IMR-90 (cell line): ENCODE data around the gene CADM4. TPM values are rescaled to one million over a fixed set of nuclear protein-coding genes. Genes with fewer than 3 reads are reported as not detected.

Source experiments
- ATAC-seq: fragments of 200-7000 bp; cut with Tn5 transposase; 2 replicates; pipeline ENCODE4 v1.9.1; 2020; ENCODE audit warnings: low read depth, mild to moderate bottlenecking, moderate library complexity
- BruUV-seq: library from RNA; stranded (reverse); fragments of 400-500 nt; replicated peaks from 2 replicates; lab custom pipeline; 2021; lab: Mats Ljungman, UMichigan
- CTCF ChIA-PET: fragments of 300-600 bp; formaldehyde crosslinking; extraction: SDS; loops from one replicate; lab custom pipeline; 2021; ENCODE audit warnings: antibody characterized with exemption; lab: Yijun Ruan, JAX
- POLR2A ChIA-PET: fragments of 300-600 bp; sonication (Branson Sonifier 250); formaldehyde crosslinking; loops from one replicate; lab custom pipeline; 2022; ENCODE audit warnings: antibody characterized with exemption; ENCODE audit not compliant: unreplicated experiment; lab: Charles Lee
- DNase-seq: peaks from one replicate; pipeline ENCODE4 v3.0.0; 2013
- H2AFZ ChIP-seq: replicated peaks from 2 replicates; pipeline ENCODE3; 2013; ENCODE audit warnings: low read length, mild to moderate bottlenecking; ENCODE audit not compliant: poor library complexity
- H2AK5ac ChIP-seq: 2 replicates; pipeline ENCODE4 v1.6.1; 2013; ENCODE audit warnings: low read depth, low read length, inconsistent platforms
- H2AK9ac ChIP-seq: replicated peaks from 2 replicates; pipeline ENCODE3; 2013; ENCODE audit warnings: mild to moderate bottlenecking, low read depth, low read length, moderate library complexity; ENCODE audit not compliant: poor library complexity
- H2BK120ac ChIP-seq: 2 replicates; pipeline ENCODE4 v1.6.1; 2013; ENCODE audit warnings: low read depth, low read length, inconsistent platforms
- H2BK15ac ChIP-seq: 3 replicates; pipeline ENCODE4 v1.6.1; 2013; ENCODE audit warnings: low read depth, low read length, inconsistent platforms
- H2BK20ac ChIP-seq: 2 replicates; pipeline ENCODE4 v1.6.1; 2013; ENCODE audit warnings: low read depth, mild to moderate bottlenecking, inconsistent platforms, low read length, moderate library complexity
- H2BK5ac ChIP-seq: 2 replicates; pipeline ENCODE4 v1.6.1; 2013; ENCODE audit warnings: mild to moderate bottlenecking, low read depth, low read length, inconsistent platforms; ENCODE audit not compliant: poor library complexity, severe bottlenecking
- H3K14ac ChIP-seq: replicated peaks from 2 replicates; pipeline ENCODE4 v1.6.1; 2013; ENCODE audit warnings: low read depth, low read length, inconsistent platforms
- H3K18ac ChIP-seq: 2 replicates; pipeline ENCODE4 v1.6.1; 2013; ENCODE audit warnings: low read depth, low read length, control low read depth
- H3K23ac ChIP-seq: 2 replicates; pipeline ENCODE4 v1.6.1; 2013; ENCODE audit warnings: low read depth, low read length, inconsistent platforms
- H3K27ac ChIP-seq: 2 replicates; pipeline ENCODE4 v1.5.1; 2013; ENCODE audit warnings: mild to moderate bottlenecking, control low read depth, low read length; ENCODE audit not compliant: insufficient read depth
- H3K27me3 ChIP-seq: 2 replicates; pipeline ENCODE4 v1.6.1; 2013; ENCODE audit warnings: low read length; ENCODE audit not compliant: control insufficient read depth, insufficient read depth
- H3K36me3 ChIP-seq: 2 replicates; pipeline ENCODE4 v1.6.1; 2013; ENCODE audit warnings: low read length, mixed read lengths; ENCODE audit not compliant: control insufficient read depth, insufficient read depth
- H3K4ac ChIP-seq: 2 replicates; pipeline ENCODE4 v1.6.1; 2013; ENCODE audit warnings: low read depth, low read length, inconsistent platforms
- H3K4me1 ChIP-seq: 2 replicates; pipeline ENCODE4 v1.6.1; 2013; ENCODE audit warnings: low read length, mixed read lengths; ENCODE audit not compliant: control insufficient read depth, insufficient read depth
- H3K4me2 ChIP-seq: 2 replicates; pipeline ENCODE4 v1.6.1; 2013; ENCODE audit warnings: low read depth, mild to moderate bottlenecking, control low read depth, low read length, moderate library complexity
- H3K4me3 ChIP-seq: 2 replicates; pipeline ENCODE4 v1.5.1; 2013; ENCODE audit warnings: low read depth, mild to moderate bottlenecking, control low read depth, low read length, moderate library complexity; ENCODE audit not compliant: insufficient read depth
- H3K56ac ChIP-seq: 2 replicates; pipeline ENCODE4 v1.6.1; 2013; ENCODE audit warnings: low read length, inconsistent platforms; ENCODE audit not compliant: insufficient read depth; ENCODE audit errors: extremely low read depth
- H3K79me1 ChIP-seq, 2 experiments: 2 replicates each; pipeline ENCODE4 v1.6.1; 2013; ENCODE audit warnings: low read length in 2 of 2, inconsistent platforms in 1 of 2, low read depth in 1 of 2
- H3K9ac ChIP-seq: 2 replicates; pipeline ENCODE4 v1.6.1; 2013; ENCODE audit warnings: low read depth, low read length, control low read depth
- H3K9me1 ChIP-seq: 2 replicates; pipeline ENCODE4 v1.6.1; 2013; ENCODE audit warnings: low read length, inconsistent platforms; ENCODE audit not compliant: insufficient read depth
- H3K9me3 ChIP-seq: 2 replicates; pipeline ENCODE4 v1.6.1; 2013; ENCODE audit warnings: low read length; ENCODE audit not compliant: control insufficient read depth, insufficient read depth
- H4K20me1 ChIP-seq: 2 replicates; pipeline ENCODE4 v1.6.1; 2013; ENCODE audit warnings: low read length, inconsistent platforms; ENCODE audit not compliant: insufficient read depth
- H4K5ac ChIP-seq: 2 replicates; pipeline ENCODE4 v1.6.1; 2013; ENCODE audit warnings: mild to moderate bottlenecking, low read depth, low read length, control low read depth
- H4K8ac ChIP-seq, 2 experiments: 2 replicates each; pipeline ENCODE4 v1.6.1; 2013; ENCODE audit warnings: low read depth in 2 of 2, low read length in 2 of 2, control low read depth in 1 of 2, inconsistent platforms in 1 of 2
- H4K91ac ChIP-seq: 2 replicates; pipeline ENCODE4 v1.6.1; 2013; ENCODE audit warnings: low read depth, low read length, inconsistent platforms; ENCODE audit not compliant: insufficient read depth
- BHLHE40 ChIP-seq: fragments of 150-350 bp; IDR thresholded peaks from 2 replicates; pipeline ENCODE4 v1.6.1; 2016; ENCODE audit warnings: mild to moderate bottlenecking, low read depth, low read length
- CEBPB ChIP-seq: IDR thresholded peaks from 2 replicates; pipeline ENCODE4 v1.6.1; 2012; ENCODE audit warnings: low read depth, low read length, improper control_type of control experiment
- CHD1 ChIP-seq: IDR thresholded peaks from 2 replicates; pipeline ENCODE4 v1.6.1; 2012; ENCODE audit warnings: low read depth, low read length, improper control_type of control experiment
- ELK1 ChIP-seq: fragments of 150-350 bp; IDR thresholded peaks from 2 replicates; pipeline ENCODE4 v1.6.1; 2016; ENCODE audit warnings: low read depth, mild to moderate bottlenecking, low read length, moderate library complexity, borderline replicate concordance
- FOS ChIP-seq: fragments of 150-350 bp; IDR thresholded peaks from 2 replicates; pipeline ENCODE4 v1.6.1; 2016; ENCODE audit warnings: low read depth, low read length
- MAFK ChIP-seq: IDR thresholded peaks from 2 replicates; pipeline ENCODE4 v1.6.1; 2012; ENCODE audit warnings: low read depth, low read length, improper control_type of control experiment
- MAZ ChIP-seq: IDR thresholded peaks from 2 replicates; pipeline ENCODE4 v1.6.1; 2012; ENCODE audit warnings: low read depth, mild to moderate bottlenecking, low read length, improper control_type of control experiment, moderate library complexity, borderline replicate concordance
- MXI1 ChIP-seq: IDR thresholded peaks from 2 replicates; pipeline ENCODE4 v1.6.1; 2012; ENCODE audit warnings: low read depth, mild to moderate bottlenecking, low read length, moderate library complexity, borderline replicate concordance
- NFE2L2 ChIP-seq: fragments of 150-350 bp; IDR thresholded peaks from 2 replicates; pipeline ENCODE4 v1.6.1; 2016; ENCODE audit warnings: low read depth, mild to moderate bottlenecking, low read length
- POLR2A ChIP-seq: IDR thresholded peaks from 2 replicates; pipeline ENCODE4 v1.6.1; 2012; ENCODE audit warnings: mild to moderate bottlenecking, low read depth, low read length
- RAD21 ChIP-seq: IDR thresholded peaks from 2 replicates; pipeline ENCODE4 v1.6.1; 2012; ENCODE audit warnings: low read length, improper control_type of control experiment
- RCOR1 ChIP-seq: IDR thresholded peaks from 2 replicates; pipeline ENCODE4 v1.6.1; 2012; ENCODE audit warnings: mild to moderate bottlenecking, low read length, improper control_type of control experiment; ENCODE audit not compliant: insufficient replicate concordance
- RFX5 ChIP-seq: IDR thresholded peaks from 2 replicates; pipeline ENCODE4 v1.8.0; 2012; ENCODE audit warnings: low read depth, mild to moderate bottlenecking, low read length, moderate library complexity
- SMC3 ChIP-seq: fragments of 150-350 bp; IDR thresholded peaks from 2 replicates; pipeline ENCODE4 v1.6.1; 2016; ENCODE audit warnings: low read depth, mild to moderate bottlenecking, antibody characterized with exemption, low read length, moderate library complexity
- WGBS, 2 experiments: methylation state at CpG; one replicate each; pipeline versions ENCODE4 v1.1.5 to v1.1.7; 2013; ENCODE audit warnings: missing lambda C conversion rate in 2 of 2; ENCODE audit not compliant: insufficient read length in 1 of 2; ENCODE audit errors: extremely low coverage in 2 of 2; 5-methylcytosine and 5-hydroxymethylcytosine counted together
- dilution Hi-C: fragments of 300-500 bp; cut with HindIII; formaldehyde crosslinking; loops from one replicate; pipeline ENCODE4 v1.14.3; 2018; ENCODE audit warnings: low sequenced_read_pairs; ENCODE audit not compliant: unreplicated experiment
- in situ Hi-C: fragments of 300-500 bp; cut with MboI; formaldehyde crosslinking; loops from 3 replicates; pipeline ENCODE4 v1.14.3; 2019; ENCODE audit warnings: low sequenced_read_pairs, inconsistent platforms, mixed read lengths
- intact Hi-C: fragments of 100-400 bp; cut with micrococcal nuclease; formaldehyde crosslinking; loops from 2 replicates; pipeline ENCODE4 v1.10.0; 2022
- polyA plus RNA-seq, 3 experiments: library from polyadenylated mRNA; depleted of rRNA; stranded (reverse); fragments of >200 nt; gene quantifications; 2 replicates each; pipeline ENCODE4 v1.2.3, GENCODE V29; 2012; ENCODE audit warnings: low replicate concordance in 1 of 3
- total RNA-seq: library from RNA; depleted of rRNA; stranded (reverse); fragments of >200 nt; gene quantifications from 2 replicates; pipeline ENCODE4 v1.2.3, GENCODE V29; 2012

Gene CADM4
- total and polyA plus RNA-seq, 2 of the 4 experiments (the other 2 are of a cell fraction): 2.0 to 4.9 TPM

GRCh38 chr19:43574424-43575155 is 65.1 kb downstream of the CADM4 start:
- POLR2A ChIA-PET: no interaction called here
- Histone ChIP-seq H3K4me1 (peaks cover 5% of the 10 kb centered on the region), H3K27me3 (no peaks in the 10 kb centered on the region), H3K23ac (peak overlapping the region; percentile 66; the same call in 1 of the 2 replicates), H3K9ac (peak overlapping the region; percentile 96), H2AK9ac (peak overlapping the region; percentile 94), H3K9me1 (peaks cover 6% of the 10 kb centered on the region; the same call in 1 of the 2 replicates), H4K20me1 (no peaks in the 10 kb centered on the region), H2BK20ac (no peak overlapping the region), H3K56ac (peak overlapping the region; percentile 74; the same call in 1 of the 2 replicates), H2BK120ac (0 out of 2 replicates have a peak overlapping the region, but pooled peaks have one; percentile 57), H2BK15ac (no peak overlapping the region), H2AK5ac (peak overlapping the region; percentile 88), H3K79me1 (peaks cover 27 to 52% of the 10 kb centered on the region in 2 experiments), H3K9me3 (no peaks in the 10 kb centered on the region), H3K4me3 (peak overlapping the region; percentile 71), H3K14ac (peak overlapping the region; percentile 95), H4K8ac (peak overlapping the region; percentile 78 to 92; a peak in 3 of 4 replicates), H2BK5ac (peak overlapping the region; percentile 82), H3K18ac (no peak overlapping the region), H3K36me3 (0 out of 2 replicates have a peak, but pooled peaks cover 1% of the 10 kb centered on the region), H3K27ac (peak overlapping the region; percentile 90), H4K5ac (no peak overlapping the region; the same call in 1 of the 2 replicates), H3K4ac (peak overlapping the region; percentile 96), H3K4me2 (peak overlapping the region; percentile 71), H4K91ac (peak overlapping the region; percentile 54), H2AFZ (peak overlapping the region; percentile 98)
- dilution Hi-C loops (no loop called here), intact Hi-C loops (loop anchor here (1.0 kb wide), 1 partner anchor 22 kb away; the partner anchor contains the start of genes IRGQ and ZNF576), in situ Hi-C loops (no loop called here)
- BruUV-seq: no TSS peak
- ATAC-seq (no peak), DNase-seq (peak; percentile 35)
- TF ChIP-seq MAZ: no peak
- TF ChIP-seq CHD1: no peak
- no peak for TF ChIP-seq MAFK
- TF ChIP-seq CEBPB: no peak
- no peak for TF ChIP-seq RFX5
- no peak for TF ChIP-seq POLR2A
- no peak for TF ChIP-seq ELK1
- TF ChIP-seq NFE2L2: no peak
- no peak for TF ChIP-seq MXI1
- no peak for TF ChIP-seq RAD21
- no peak for TF ChIP-seq FOS
- TF ChIP-seq BHLHE40: no peak
- no peak for TF ChIP-seq RCOR1
- TF ChIP-seq SMC3: no peak
- CTCF ChIA-PET: interaction anchor here (1.0 kb wide), 1 partner anchor 19 kb away, joined by 3 read pairs; no protein-coding TSS in a partner anchor
- WGBS, 2 experiments: 24% methylated on average over 3 of the region's 12 CpGs; no CpG with 5 or more reads in 1 of the 2 experiments
